ENCODE measurements around the gene NFASC.

The NFASC gene

DNA sequence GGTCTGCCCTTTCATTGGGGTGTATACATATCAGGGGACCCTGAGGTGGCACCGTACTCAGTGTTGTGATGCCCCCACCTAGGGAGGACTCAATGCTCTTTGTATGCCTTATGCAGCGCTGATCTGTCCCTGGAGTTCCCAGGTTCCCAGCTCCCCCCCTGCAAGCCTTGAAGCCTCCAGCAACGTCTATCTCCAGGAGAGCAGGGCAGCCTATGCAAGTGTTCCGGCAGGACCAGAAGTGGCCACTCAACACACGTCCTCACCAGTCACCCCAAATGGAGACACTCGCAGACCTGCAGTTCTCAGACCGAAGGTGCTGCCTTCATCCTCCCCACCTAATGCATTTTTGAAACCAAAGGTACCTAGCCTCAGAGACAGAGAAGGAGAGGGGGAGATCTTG is 147.1 kb downstream of the NFASC start:
- Histone ChIP-seq H3K36me3 (ENCODE audit: control insufficient read depth in 2 of 2, insufficient read depth in 1 of 2, low read length in 2 of 2) (no peaks in the 10 kb centered on the region), H3K4me3 (ENCODE audit: low read depth, low read length) (no peak overlapping the region), H3K9me3 (ENCODE audit: control insufficient read depth, insufficient read depth, low read depth, low read length) (no peaks in the 10 kb centered on the region), H3K27ac (ENCODE audit: extremely low read depth, low read depth, low read length) (no peak overlapping the region), H3K4me1 (ENCODE audit: control insufficient read depth, insufficient read depth, low read length) (no peaks in the 10 kb centered on the region)
- ChIA-PET POLR2A (no interaction called here), CTCF (interaction anchor here (0.6 to 0.7 kb wide), 2 partner anchors 75 to 238 kb away, joined by 3 read pairs; no protein-coding TSS in a partner anchor)
- no peak for TF ChIP-seq ZBTB44 (tag by site-specific recombination; IDR thresholded peaks at IDR 0.05)
- TF ChIP-seq, protein P1, sequence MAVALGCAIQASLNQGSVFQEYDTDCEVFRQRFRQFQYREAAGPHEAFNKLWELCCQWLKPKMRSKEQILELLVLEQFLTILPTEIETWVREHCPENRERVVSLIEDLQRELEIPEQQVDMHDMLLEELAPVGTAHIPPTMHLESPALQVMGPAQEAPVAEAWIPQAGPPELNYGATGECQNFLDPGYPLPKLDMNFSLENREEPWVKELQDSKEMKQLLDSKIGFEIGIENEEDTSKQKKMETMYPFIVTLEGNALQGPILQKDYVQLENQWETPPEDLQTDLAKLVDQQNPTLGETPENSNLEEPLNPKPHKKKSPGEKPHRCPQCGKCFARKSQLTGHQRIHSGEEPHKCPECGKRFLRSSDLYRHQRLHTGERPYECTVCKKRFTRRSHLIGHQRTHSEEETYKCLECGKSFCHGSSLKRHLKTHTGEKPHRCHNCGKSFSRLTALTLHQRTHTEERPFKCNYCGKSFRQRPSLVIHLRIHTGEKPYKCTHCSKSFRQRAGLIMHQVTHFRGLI (tag by site-specific recombination; IDR thresholded peaks at IDR 0.05), result no peak
- no peak for TF ChIP-seq ZNF629 (tag by site-specific recombination; IDR thresholded peaks at IDR 0.05)
- TF ChIP-seq ZXDB (tag by site-specific recombination; IDR thresholded peaks at IDR 0.05), result no peak
- TF ChIP-seq ZNF791 (tag by site-specific recombination; IDR thresholded peaks at IDR 0.05), result no peak
- TF ChIP-seq ZNF664 (tag by site-specific recombination; IDR thresholded peaks at IDR 0.05), result no peak
- TF ChIP-seq ZNF426 (tag by site-specific recombination; IDR thresholded peaks at IDR 0.05), result no peak
- TF ChIP-seq ZEB2 (tag by site-specific recombination; IDR thresholded peaks at IDR 0.05), result no peak
- no peak for TF ChIP-seq HOXC10 (CRISPR knock-in tag; IDR thresholded peaks at IDR 0.05)
- TF ChIP-seq, protein P2, sequence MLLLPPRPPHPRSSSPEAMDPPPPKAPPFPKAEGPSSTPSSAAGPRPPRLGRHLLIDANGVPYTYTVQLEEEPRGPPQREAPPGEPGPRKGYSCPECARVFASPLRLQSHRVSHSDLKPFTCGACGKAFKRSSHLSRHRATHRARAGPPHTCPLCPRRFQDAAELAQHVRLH (tag by site-specific recombination; IDR thresholded peaks at IDR 0.05), result no peak
- TF ChIP-seq GLIS1 (tag by site-specific recombination; IDR thresholded peaks at IDR 0.05), result no peak
- no peak for TF ChIP-seq ZNF121 (tag by site-specific recombination; IDR thresholded peaks at IDR 0.05)
- TF ChIP-seq, protein P3, sequence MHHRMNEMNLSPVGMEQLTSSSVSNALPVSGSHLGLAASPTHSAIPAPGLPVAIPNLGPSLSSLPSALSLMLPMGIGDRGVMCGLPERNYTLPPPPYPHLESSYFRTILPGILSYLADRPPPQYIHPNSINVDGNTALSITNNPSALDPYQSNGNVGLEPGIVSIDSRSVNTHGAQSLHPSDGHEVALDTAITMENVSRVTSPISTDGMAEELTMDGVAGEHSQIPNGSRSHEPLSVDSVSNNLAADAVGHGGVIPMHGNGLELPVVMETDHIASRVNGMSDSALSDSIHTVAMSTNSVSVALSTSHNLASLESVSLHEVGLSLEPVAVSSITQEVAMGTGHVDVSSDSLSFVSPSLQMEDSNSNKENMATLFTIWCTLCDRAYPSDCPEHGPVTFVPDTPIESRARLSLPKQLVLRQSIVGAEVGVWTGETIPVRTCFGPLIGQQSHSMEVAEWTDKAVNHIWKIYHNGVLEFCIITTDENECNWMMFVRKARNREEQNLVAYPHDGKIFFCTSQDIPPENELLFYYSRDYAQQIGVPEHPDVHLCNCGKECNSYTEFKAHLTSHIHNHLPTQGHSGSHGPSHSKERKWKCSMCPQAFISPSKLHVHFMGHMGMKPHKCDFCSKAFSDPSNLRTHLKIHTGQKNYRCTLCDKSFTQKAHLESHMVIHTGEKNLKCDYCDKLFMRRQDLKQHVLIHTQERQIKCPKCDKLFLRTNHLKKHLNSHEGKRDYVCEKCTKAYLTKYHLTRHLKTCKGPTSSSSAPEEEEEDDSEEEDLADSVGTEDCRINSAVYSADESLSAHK (tag by site-specific recombination; IDR thresholded peaks at IDR 0.05), result no peak
- TF ChIP-seq MYNN (tag by site-specific recombination; IDR thresholded peaks at IDR 0.05; ENCODE audit: borderline replicate concordance), result no peak

DNA sequence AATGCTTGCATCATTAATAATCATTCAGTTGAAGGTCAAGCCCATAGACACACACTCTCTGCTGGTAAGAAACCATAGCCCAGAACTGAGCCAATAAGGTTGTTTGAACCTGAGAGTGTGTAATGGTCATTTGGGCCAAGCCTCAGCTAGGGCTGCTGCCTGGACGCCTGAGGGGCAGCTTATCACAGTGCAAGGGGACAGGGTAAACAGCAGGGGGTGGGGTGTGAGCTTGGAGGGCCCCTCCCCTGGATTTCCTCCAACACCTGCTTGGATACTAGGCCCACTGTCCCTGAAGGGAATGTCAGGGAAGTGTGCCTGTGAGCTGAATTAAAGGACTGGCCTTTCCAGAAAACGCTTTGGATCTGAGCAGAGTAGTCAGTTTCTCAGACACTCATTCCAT is 147.7 kb downstream of the NFASC start:
- Histone ChIP-seq H3K27ac (ENCODE audit: extremely low read depth, low read depth, low read length) (no peak overlapping the region), H3K36me3 (ENCODE audit: control insufficient read depth in 2 of 2, insufficient read depth in 1 of 2, low read length in 2 of 2) (no peaks in the 10 kb centered on the region), H3K9me3 (ENCODE audit: control insufficient read depth, insufficient read depth, low read depth, low read length) (no peaks in the 10 kb centered on the region), H3K4me1 (ENCODE audit: control insufficient read depth, insufficient read depth, low read length) (no peaks in the 10 kb centered on the region), H3K4me3 (ENCODE audit: low read depth, low read length) (no peak overlapping the region)
- ChIA-PET CTCF (interaction anchor here (0.7 kb wide), 1 partner anchor 76 kb away, joined by 3 read pairs; no protein-coding TSS in a partner anchor), POLR2A (no interaction called here)
- TF ChIP-seq ZNF623 (tag by site-specific recombination; IDR thresholded peaks at IDR 0.05) (no peak), ZSCAN16 (tag by site-specific recombination; IDR thresholded peaks at IDR 0.05) (no peak), ZNF248 (tag by site-specific recombination; IDR thresholded peaks at IDR 0.05) (no peak), ZFP69B (tag by site-specific recombination; IDR thresholded peaks at IDR 0.05) (no peak), ZNF473 (tag by site-specific recombination; IDR thresholded peaks at IDR 0.05) (no peak), ZNF169 (tag by site-specific recombination; IDR thresholded peaks at IDR 0.05) (no peak), ZNF843 (tag by site-specific recombination; IDR thresholded peaks at IDR 0.05) (no peak), ZNF280C (tag by site-specific recombination; IDR thresholded peaks at IDR 0.05) (no peak)
- TF ChIP-seq, protein P4, sequence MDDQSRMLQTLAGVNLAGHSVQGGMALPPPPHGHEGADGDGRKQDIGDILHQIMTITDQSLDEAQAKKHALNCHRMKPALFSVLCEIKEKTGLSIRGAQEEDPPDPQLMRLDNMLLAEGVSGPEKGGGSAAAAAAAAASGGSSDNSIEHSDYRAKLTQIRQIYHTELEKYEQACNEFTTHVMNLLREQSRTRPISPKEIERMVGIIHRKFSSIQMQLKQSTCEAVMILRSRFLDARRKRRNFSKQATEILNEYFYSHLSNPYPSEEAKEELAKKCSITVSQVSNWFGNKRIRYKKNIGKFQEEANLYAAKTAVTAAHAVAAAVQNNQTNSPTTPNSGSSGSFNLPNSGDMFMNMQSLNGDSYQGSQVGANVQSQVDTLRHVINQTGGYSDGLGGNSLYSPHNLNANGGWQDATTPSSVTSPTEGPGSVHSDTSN (CRISPR knock-in tag; IDR thresholded peaks at IDR 0.05), result no peak
- TF ChIP-seq, protein P5, sequence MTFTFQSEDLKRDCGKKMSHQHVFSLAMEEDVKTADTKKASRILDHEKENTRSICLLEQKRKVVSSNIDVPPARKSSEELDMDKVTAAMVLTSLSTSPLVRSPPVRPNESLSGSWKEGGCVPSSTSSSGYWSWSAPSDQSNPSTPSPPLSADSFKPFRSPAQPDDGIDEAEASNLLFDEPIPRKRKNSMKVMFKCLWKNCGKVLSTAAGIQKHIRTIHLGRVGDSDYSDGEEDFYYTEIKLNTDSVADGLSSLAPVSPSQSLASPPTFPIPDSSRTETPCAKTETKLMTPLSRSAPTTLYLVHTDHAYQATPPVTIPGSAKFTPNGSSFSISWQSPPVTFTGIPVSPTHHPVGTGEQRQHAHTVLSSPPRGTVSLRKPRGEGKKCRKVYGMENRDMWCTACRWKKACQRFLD (tag by site-specific recombination; IDR thresholded peaks at IDR 0.05), result no peak
